Colonic mucosa (tissue), 4 donors: ENCODE measurements around the gene MACROD2. TPM values are rescaled to one million over a fixed set of nuclear protein-coding genes. Genes with fewer than 3 reads are reported as not detected.

Experiments
- DNase-seq: peaks from one replicate; pipeline ENCODE4 v3.0.0-alpha.2; 2020
- H3K27ac ChIP-seq: fragments of 200-600 bp; one replicate; pipeline ENCODE4 v1.8.0; 2021
- H3K27me3 ChIP-seq: fragments of 200-600 bp; one replicate; pipeline ENCODE4 v1.8.0; 2021
- H3K36me3 ChIP-seq: fragments of 200-600 bp; one replicate; pipeline ENCODE4 v1.8.0; 2021
- H3K4me1 ChIP-seq: fragments of 200-600 bp; one replicate; pipeline ENCODE4 v1.8.0; 2021; ENCODE audit warnings: mild to moderate bottlenecking
- H3K4me3 ChIP-seq: fragments of 200-600 bp; one replicate; pipeline ENCODE4 v1.8.0; 2021
- H3K9ac ChIP-seq, 2 donors: one replicate each; pipeline ENCODE4 v1.7.0; 2013; ENCODE audit warnings: control low read depth in 2 of 2, low read depth in 2 of 2, low read length in 2 of 2
- H3K9me3 ChIP-seq: fragments of 200-600 bp; one replicate; pipeline ENCODE4 v1.8.0; 2021
- intact Hi-C: fragments of 100-400 bp; cut with DNase I; formaldehyde crosslinking; loops from one replicate; pipeline ENCODE4 v1.14.1; 2022
- total RNA-seq, 2 donors: library from RNA; stranded (reverse); fragmentation: NEBNext Ultra II Directional in 1 of 2; extraction: Animal tissue kit (Norgen Biotek cat#: 25700) in 1 of 2; gene quantifications; one replicate each; pipeline ENCODE4 v1.2.1, GENCODE V29; 2021
- TF ChIP-seq, protein P1 (sequence below): fragments of 200-600 bp; IDR thresholded peaks from one replicate; pipeline ENCODE4 v1.8.0; 2022; ENCODE audit warnings: antibody characterized with exemption, mild to moderate bottlenecking
- donor health status: healthy.
- donor health status: DM: no; HTN: no; CAD: no.
- donor health status: DM: no; HTN: no; CAD: no.

The MACROD2 gene
- total RNA-seq, 2 donors from 2014 or later, result 3.2 to 3.3 TPM

- Histone ChIP-seq H3K36me3 (no peaks in the 10 kb centered on the region), H3K4me1 (no peaks in the 10 kb centered on the region), H3K9ac (no peak overlapping the region), H3K9me3 (no peaks in the 10 kb centered on the region), H3K27me3 (no peaks in the 10 kb centered on the region), H3K27ac (no peak overlapping the region), H3K4me3 (no peak overlapping the region)
- TF ChIP-seq, protein P1, sequence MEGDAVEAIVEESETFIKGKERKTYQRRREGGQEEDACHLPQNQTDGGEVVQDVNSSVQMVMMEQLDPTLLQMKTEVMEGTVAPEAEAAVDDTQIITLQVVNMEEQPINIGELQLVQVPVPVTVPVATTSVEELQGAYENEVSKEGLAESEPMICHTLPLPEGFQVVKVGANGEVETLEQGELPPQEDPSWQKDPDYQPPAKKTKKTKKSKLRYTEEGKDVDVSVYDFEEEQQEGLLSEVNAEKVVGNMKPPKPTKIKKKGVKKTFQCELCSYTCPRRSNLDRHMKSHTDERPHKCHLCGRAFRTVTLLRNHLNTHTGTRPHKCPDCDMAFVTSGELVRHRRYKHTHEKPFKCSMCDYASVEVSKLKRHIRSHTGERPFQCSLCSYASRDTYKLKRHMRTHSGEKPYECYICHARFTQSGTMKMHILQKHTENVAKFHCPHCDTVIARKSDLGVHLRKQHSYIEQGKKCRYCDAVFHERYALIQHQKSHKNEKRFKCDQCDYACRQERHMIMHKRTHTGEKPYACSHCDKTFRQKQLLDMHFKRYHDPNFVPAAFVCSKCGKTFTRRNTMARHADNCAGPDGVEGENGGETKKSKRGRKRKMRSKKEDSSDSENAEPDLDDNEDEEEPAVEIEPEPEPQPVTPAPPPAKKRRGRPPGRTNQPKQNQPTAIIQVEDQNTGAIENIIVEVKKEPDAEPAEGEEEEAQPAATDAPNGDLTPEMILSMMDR, result no peak
- intact Hi-C loops, result no loop called here
- DNase-seq, result no peak
Measured at GRCh38 chr20:14553774-14554534, 558.6 kb downstream of the MACROD2 start.

GRCh38 chr20:14555676-14556075, 560.4 kb downstream of the MACROD2 start:
- intact Hi-C loops, result no loop called here
- Histone ChIP-seq H3K36me3 (no peaks in the 10 kb centered on the region), H3K9ac (no peak overlapping the region), H3K27me3 (no peaks in the 10 kb centered on the region), H3K9me3 (no peaks in the 10 kb centered on the region), H3K4me3 (no peak overlapping the region), H3K27ac (no peak overlapping the region), H3K4me1 (no peaks in the 10 kb centered on the region)
- TF ChIP-seq, protein P1, result no peak
- no peak for DNase-seq

- Histone ChIP-seq H3K36me3 (no peaks in the 10 kb centered on the region), H3K27me3 (no peaks in the 10 kb centered on the region), H3K9ac (no peak overlapping the region), H3K27ac (no peak overlapping the region), H3K9me3 (no peaks in the 10 kb centered on the region), H3K4me1 (no peaks in the 10 kb centered on the region), H3K4me3 (no peak overlapping the region)
- no peak for DNase-seq
- intact Hi-C loops, result no loop called here
- TF ChIP-seq, protein P1, result no peak
Measured at GRCh38 chr20:14556206-14556605, 560.9 kb downstream of the MACROD2 start.

- H3K27me3 ChIP-seq, result no peaks in the 10 kb centered on the region
- no peak overlapping the region for H3K9ac ChIP-seq
- no peaks in the 10 kb centered on the region for H3K9me3 ChIP-seq
- TF ChIP-seq, protein P1, result no peak
- no peak overlapping the region for H3K4me3 ChIP-seq
- no peak overlapping the region for H3K27ac ChIP-seq
- intact Hi-C loops, result no loop called here
- H3K36me3 ChIP-seq, result no peaks in the 10 kb centered on the region
- no peaks in the 10 kb centered on the region for H3K4me1 ChIP-seq
- DNase-seq, result no peak
Measured at GRCh38 chr20:14559612-14560011, 564.3 kb downstream of the MACROD2 start.

DNA sequence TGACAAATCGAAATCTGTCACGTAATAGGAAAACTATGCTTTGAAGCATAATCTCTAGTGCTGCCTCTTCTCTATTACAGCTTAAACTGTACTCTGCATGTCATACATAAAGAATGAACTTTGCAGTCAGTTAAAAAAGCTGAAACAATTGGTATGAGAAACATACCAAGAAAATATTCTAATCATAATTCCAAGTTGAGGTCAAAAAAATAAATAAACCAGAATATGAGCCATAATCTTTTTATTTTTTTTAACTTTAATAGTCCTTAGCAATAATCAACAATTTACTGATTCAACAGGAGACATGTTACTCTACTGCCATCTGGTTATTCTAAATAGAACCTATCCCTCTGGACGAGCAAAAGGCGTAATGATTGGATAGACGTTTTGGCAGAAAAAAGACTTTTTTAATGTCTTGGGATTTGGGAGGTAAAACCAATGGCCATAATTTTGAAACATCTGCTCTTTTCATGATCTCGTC, 566.5 kb downstream of the MACROD2 start:
- intact Hi-C loops, result no loop called here
- Histone ChIP-seq H3K36me3 (no peaks in the 10 kb centered on the region), H3K27me3 (no peaks in the 10 kb centered on the region), H3K9ac (no peak overlapping the region), H3K27ac (no peak overlapping the region), H3K9me3 (no peaks in the 10 kb centered on the region), H3K4me1 (no peaks in the 10 kb centered on the region), H3K4me3 (no peak overlapping the region)
- no peak for DNase-seq
- TF ChIP-seq, protein P1, result no peak
